GM23248 (cell line): ENCODE measurements around the gene PTPRN2.

Source experiments
- EZH2 ChIP-seq: fragments of 200-600 bp; sonication (generic); IDR thresholded peaks from 2 replicates; pipeline ENCODE4 v1.6.1; 2018; ENCODE audit warnings: antibody characterized with exemption, mild to moderate bottlenecking; ENCODE audit not compliant: insufficient read depth, poor library complexity, severe bottlenecking
- EZH2phosphoT487 ChIP-seq: fragments of 200-600 bp; sonication (generic); IDR thresholded peaks from 2 replicates; pipeline ENCODE4 v1.6.1; 2018; ENCODE audit warnings: antibody characterized with exemption, moderate library complexity, mild to moderate bottlenecking, low read depth; ENCODE audit not compliant: insufficient read depth

- TF ChIP-seq EZH2phosphoT487 (no peak), EZH2 (no peak)
Measured at GRCh38 chr7:157547102-157547501, 1040.5 kb downstream of the PTPRN2 start.
